Muscle of back (tissue), 11 donors: Measurements from ENCODE around the gene RNASE9. TPM values are rescaled to one million over a fixed set of nuclear protein-coding genes. Genes with fewer than 3 reads are reported as not detected.
"Not testable (repeated sequence)": the region's sequence is repeated elsewhere in the genome, so short reads cannot be mapped to it uniquely, and the experiment has no call there.

Experiments used
- DNase-seq, 3 donors: peaks; one replicate each; pipeline versions ENCODE4 v3.0.0 to v3.0.0-alpha.2; 2013
- polyA plus RNA-seq, 10 donors: library from polyadenylated mRNA; unstranded; fragments of 120-200 nt; gene quantifications; one replicate each; pipeline ENCODE4 v1.2.1, GENCODE V29; 2013; ENCODE audit not compliant: insufficient read length in 10 of 10

The RNASE9 gene
- polyA plus RNA-seq, 10 donors: not detected

GRCh38 chr14:20522332-20522731, 38.5 kb downstream of the RNASE9 start:
- DNase-seq: no peak

GRCh38 chr14:20516921-20517320, 43.9 kb downstream of the RNASE9 start:
- DNase-seq: no peak

- no peak for DNase-seq
Measured at GRCh38 chr14:20515846-20516245, 45.0 kb downstream of the RNASE9 start.

- DNase-seq: no peak
Measured at GRCh38 chr14:20512177-20512905, 48.5 kb downstream of the RNASE9 start.

- no peak for DNase-seq
Measured at GRCh38 chr14:20508367-20508766, 52.5 kb downstream of the RNASE9 start.

- not testable (repeated sequence) for DNase-seq
Measured at GRCh38 chr14:20507537-20507936, 53.3 kb downstream of the RNASE9 start.

- not testable (repeated sequence) for DNase-seq
Measured at GRCh38 chr14:20506752-20507151, 54.1 kb downstream of the RNASE9 start.

GRCh38 chr14:20506276-20506675, 54.6 kb downstream of the RNASE9 start:
- DNase-seq: not testable (repeated sequence)

Other genes starting within 250 kb of the RNASE9 start
- 10 to 100 TPM; 49.0 to 76.0 (median 65.6) TPM for gene CCNB1IP1, start 227.8 kb downstream of the RNASE9 start, polyA plus RNA-seq
- gene PARP2, start 217.4 kb downstream of the RNASE9 start, polyA plus RNA-seq: 10 to 100 TPM; 26.2 to 46.7 (median 32.9) TPM
- 10 to 100 TPM; 12.0 to 22.2 (median 15.6) TPM for gene TEP1, start 147.5 kb downstream of the RNASE9 start, polyA plus RNA-seq
- gene KLHL33, start 124.9 kb downstream of the RNASE9 start, polyA plus RNA-seq: 1 to 10 TPM in 5 of 10 donors, under 1 TPM in 5; 0.41 to 1.8 (median 0.97) TPM
- 10 to 100 TPM; 24.8 to 50.0 (median 32.4) TPM for gene OSGEP, start 106.2 kb downstream of the RNASE9 start, polyA plus RNA-seq
- gene APEX1, start 105.8 kb downstream of the RNASE9 start, polyA plus RNA-seq: 100 to 1,000 TPM; 136 to 200 (median 160) TPM
- gene PIP4P1, start 99.6 kb downstream of the RNASE9 start, polyA plus RNA-seq: 10 to 100 TPM; 15.7 to 31.4 (median 19.8) TPM
- 10 to 100 TPM in 8 of 10 donors, 1 to 10 TPM in 2; 8.7 to 17.2 (median 11.9) TPM for gene PNP, start 91.6 kb downstream of the RNASE9 start, polyA plus RNA-seq
- gene RNASE10, start 55.5 kb downstream of the RNASE9 start, polyA plus RNA-seq: under 1 TPM in 2 of 10 donors, not detected in 8; 0.18 to 0.21 TPM
- gene RNASE11, start 27.0 kb upstream of the RNASE9 start, polyA plus RNA-seq: not detected
- gene RNASE12, start 30.3 kb upstream of the RNASE9 start, polyA plus RNA-seq: not detected
- gene OR6S1, start 80.6 kb upstream of the RNASE9 start, polyA plus RNA-seq: not detected
- gene RNASE4, start 123.5 kb upstream of the RNASE9 start, polyA plus RNA-seq: 10 to 100 TPM in 1 of 10 donors, 1 to 10 TPM in 9; 1.3 to 10.3 (median 4.0) TPM
- 1 to 10 TPM; 2.2 to 3.6 (median 2.6) TPM for gene ANG, start 127.7 kb upstream of the RNASE9 start, polyA plus RNA-seq
- gene EDDM3A, start 184.8 kb upstream of the RNASE9 start, polyA plus RNA-seq: not detected
- gene EDDM3B, start 207.4 kb upstream of the RNASE9 start, polyA plus RNA-seq: not detected
- gene RNASE6, start 220.2 kb upstream of the RNASE9 start, polyA plus RNA-seq: 1 to 10 TPM; 5.3 to 7.1 (median 6.1) TPM
- 100 to 1,000 TPM; 142 to 246 (median 201) TPM for gene RNASE1, start 241.8 kb upstream of the RNASE9 start, polyA plus RNA-seq